ENCODE data around the gene CMBL. TPM values are rescaled to one million over a fixed set of nuclear protein-coding genes. Genes with fewer than 3 reads are reported as not detected.

CMBL gene
- total and polyA plus RNA-seq, 2 of the 13 experiments (the other 11 are each of a cell fraction or from before 2014, with no cell fraction given): 11.5 to 17.0 TPM

- TF ChIP-seq FOXP4 (CRISPR knock-in tag; IDR thresholded peaks at IDR 0.05) (no peak), NFE2L1 (CRISPR knock-in tag; IDR thresholded peaks at IDR 0.05; ENCODE audit: borderline replicate concordance) (no peak), POGZ (CRISPR knock-in tag; IDR thresholded peaks at IDR 0.05) (no peak), CCDC6 (CRISPR knock-in tag; IDR thresholded peaks at IDR 0.05) (no peak), ATF7 (IDR thresholded peaks at IDR 0.05) (no peak), ATF7 (CRISPR knock-in tag; IDR thresholded peaks at IDR 0.05) (no peak), FOXA1 (IDR thresholded peaks at IDR 0.05) (no peak), FOXA1 (CRISPR knock-in tag; IDR thresholded peaks at IDR 0.05) (no peak), POLR2AphosphoS5 (IDR thresholded peaks at IDR 0.05; ENCODE audit: low read depth, low read length) (no peak), RNF2 (conservative IDR thresholded peaks at IDR 0.05; ENCODE audit: low read depth) (no peak), HIVEP1 (CRISPR knock-in tag; IDR thresholded peaks at IDR 0.05) (no peak), PCBP1 (IDR thresholded peaks at IDR 0.05; ENCODE audit: borderline replicate concordance, low read depth, low read length) (no peak), ATF5 (CRISPR knock-in tag; IDR thresholded peaks at IDR 0.05; ENCODE audit: low read depth) (no peak), ZNF597 (CRISPR knock-in tag; IDR thresholded peaks at IDR 0.05) (no peak)
Measured at GRCh38 chr5:10244342-10244944, 63.3 kb downstream of the CMBL start (continued).

Data from HepG2 (cell line).